ENCODE results near the gene EPHA7.

The EPHA7 gene

DNA sequence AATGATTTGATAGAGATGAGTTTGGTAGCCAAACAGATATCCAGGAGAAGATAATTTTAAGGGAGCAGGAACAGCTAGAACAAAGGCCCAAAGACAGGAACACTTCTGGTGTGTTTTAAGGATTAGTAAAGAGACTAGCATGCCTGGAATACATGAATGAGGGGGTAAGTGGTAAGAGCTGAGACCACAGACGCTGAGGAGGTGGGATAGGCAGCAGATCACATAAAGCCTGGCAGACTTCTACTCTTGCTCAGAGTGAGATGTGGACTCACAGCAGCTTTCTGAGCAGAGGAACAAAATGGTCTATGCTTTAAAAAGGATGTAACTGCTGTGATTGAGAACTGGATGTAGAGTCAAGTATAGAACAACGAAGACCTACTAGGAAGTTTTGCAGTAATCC, 100.1 kb downstream of the EPHA7 start:
- no peak for DNase-seq

DNA sequence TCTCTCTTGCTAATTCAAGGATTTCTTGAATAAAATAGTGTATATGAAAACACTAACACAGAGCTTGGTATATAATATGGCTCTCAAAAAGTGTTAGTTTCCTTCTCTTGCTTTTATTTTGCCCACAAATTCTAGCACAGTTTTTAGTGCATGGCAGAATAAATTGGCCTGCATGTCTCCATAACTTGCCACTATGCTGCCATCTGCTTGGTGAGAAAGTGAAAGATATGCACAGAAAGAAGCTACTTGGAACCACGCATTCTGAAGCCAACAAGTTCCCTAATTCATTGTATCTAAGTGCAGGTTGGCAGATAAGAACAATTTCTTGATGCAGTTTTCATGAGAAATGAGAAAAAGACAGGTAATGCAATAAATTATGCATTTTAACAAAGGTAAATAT, 101.2 kb downstream of the EPHA7 start:
- DNase-seq: no peak

GRCh38 chr6:93317592-93317991, 101.8 kb downstream of the EPHA7 start:
- peak; percentile 55 for DNase-seq

DNA sequence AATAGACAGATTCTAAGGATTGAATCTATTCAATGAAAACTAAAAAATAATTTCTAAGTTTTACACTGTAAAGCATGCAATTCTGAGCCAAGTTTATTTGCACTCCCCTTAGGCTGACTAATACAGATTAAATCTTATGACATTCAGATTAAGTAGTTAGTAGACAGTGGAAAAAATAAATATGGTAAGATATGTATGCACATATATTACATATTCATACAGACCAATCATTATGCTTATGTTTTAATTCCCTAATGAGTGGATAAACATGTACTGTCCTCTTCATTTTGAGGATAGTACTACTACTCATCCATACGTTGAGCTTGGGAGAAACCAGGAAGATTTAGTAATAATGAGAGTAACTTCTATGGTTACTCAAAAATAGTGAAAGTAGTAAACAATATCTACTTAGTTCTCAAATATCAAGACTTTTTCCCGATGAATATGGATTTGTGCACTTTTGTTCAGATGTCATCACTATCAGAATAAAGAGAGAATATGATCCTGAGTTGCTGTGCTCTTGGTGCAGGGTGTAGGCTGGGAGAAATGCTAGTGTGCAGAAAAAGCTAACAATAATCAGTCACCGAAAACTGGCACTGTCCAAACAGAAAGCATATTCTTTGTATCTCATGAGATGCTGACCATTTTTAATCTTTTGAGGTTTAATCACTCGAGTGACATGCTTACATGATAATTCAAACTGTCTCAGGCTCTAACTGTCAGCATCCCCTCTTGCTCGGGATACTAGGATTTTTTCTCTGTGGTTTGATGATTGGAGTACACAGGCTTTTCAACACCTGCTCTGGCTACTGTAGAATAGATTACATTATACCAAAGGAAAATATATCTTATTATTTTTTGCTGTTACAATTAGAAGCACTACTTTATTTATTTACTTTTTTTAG, 111.6 kb downstream of the EPHA7 start:
- no peak for DNase-seq

DNA sequence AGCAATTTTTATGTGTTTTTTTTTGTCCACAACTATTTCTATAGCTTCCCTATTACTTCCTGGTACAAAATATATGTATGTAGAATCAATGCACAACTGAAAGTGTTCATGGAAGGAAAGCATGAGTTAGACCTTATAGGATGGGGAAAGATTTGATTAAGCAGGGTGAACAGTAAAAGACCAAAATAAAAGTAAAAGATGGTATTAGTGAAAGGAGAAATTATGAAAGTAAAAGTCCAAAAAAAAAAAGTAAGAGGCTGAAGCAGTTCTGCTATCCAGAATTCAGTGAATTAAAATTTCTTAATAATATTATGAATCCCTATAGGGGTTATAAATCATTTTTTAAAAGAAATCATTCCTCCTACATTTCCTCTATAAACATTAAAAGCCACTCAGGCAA, 114.3 kb downstream of the EPHA7 start:
- no peak for DNase-seq

- no peak for DNase-seq
These were observed 114.9 kb downstream of the EPHA7 start for GRCh38 chr6:93304505-93304904.

DNA sequence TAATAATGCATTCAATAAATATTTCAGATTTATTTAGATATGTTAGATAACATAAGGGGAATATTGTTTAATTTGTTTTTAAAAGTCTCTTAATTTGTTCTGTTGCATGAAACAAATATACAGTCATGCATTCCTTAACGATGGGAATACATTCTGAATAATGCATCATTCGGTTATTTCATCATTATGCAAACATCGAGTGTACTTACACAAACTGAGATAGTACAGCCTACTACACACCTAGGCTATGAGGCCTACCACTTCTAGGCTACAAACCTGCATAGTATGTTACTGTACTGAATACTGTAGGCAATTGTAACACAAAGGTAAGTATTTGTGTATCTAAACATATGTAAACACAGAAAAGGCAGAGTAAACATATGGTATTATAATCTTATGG, 118.7 kb downstream of the EPHA7 start:
- no peak for DNase-seq

DNA sequence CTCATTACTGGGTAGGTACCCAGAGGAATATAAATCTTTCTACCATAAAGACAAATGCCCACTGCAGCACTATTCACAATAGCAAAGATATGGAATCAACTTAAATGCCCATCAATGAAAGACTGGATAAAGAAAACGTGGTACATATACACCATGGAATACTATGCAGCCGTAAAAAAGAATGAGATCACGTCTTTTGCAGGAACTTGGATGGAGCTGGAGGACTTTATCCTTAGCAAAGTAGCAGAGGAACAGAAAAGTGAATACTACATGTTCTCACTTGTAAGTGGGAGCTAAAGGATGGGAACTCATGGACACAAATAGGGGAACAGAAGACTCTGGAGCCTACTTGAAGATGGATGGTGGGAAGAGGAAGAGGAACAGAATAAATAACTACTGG, 119.7 kb downstream of the EPHA7 start:
- DNase-seq: no peak

DNA sequence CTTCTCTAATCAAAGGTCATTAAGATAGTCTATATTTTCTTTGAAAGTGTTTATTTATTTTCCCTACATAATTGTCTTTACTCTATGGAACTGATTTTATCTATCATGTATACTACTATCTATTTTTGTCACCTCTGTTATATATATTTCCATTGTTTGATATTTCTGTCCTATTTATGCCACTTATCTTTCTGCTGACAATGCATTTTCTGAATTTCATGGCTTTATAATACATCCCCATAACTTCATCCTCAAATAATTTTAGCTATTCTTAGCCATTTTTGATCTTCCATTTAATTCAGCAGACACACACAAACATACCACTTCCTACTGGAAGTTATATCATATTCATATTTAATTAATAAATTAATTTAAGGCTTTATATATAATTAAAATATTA, 123.7 kb downstream of the EPHA7 start:
- DNase-seq: no peak

GRCh38 chr6:93294879-93295278, 124.5 kb downstream of the EPHA7 start:
- no peak for DNase-seq

GRCh38 chr6:93293872-93294271, 125.5 kb downstream of the EPHA7 start:
- no peak for DNase-seq

DNA sequence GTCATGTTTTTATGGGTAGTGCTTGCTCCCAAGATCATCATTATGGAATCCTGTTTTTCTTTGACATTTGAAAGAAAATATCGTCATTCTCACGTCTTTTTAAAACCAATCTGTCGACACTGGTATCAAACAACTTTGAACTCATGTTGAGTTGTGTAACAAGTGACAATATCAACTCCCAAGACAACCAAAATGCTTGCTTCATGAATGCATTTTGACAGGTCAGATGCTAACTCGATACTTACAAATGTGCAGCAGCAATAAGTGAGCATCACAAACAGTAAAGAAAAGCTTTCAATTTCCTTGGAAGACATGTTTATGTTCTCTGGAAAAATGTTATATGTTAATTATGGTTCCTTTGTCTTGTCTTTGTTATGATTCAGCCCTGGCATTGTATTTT, 125.9 kb downstream of the EPHA7 start:
- DNase-seq: no peak

DNA sequence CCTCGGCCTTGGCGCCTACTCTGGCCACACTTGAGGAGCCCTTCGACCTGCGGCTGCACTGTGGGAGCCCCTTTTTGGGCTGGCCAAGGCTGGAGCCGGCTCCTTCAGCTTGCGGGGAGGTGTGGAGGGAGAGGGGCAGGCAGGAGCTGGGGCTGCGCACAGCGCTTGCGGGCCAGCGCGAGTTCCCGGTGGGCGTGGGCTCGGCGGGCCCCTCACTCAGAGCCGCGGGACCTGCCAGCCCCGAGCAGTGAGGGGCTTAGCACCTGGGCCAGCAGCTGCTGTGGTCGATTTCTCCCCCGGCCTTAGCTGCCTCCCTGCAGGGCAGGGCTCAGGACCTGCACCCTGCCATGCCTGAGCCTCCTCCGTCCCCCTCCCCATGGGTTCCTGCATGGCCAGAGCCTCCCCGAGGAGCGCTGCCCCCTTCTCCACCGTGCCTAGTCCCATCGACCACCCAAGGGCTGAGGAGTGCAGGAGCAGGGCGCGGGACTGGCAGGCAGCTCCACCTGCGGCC, 136.8 kb downstream of the EPHA7 start:
- DNase-seq: no peak

GRCh38 chr6:93278241-93278640, 141.1 kb downstream of the EPHA7 start:
- DNase-seq: no peak

DNA sequence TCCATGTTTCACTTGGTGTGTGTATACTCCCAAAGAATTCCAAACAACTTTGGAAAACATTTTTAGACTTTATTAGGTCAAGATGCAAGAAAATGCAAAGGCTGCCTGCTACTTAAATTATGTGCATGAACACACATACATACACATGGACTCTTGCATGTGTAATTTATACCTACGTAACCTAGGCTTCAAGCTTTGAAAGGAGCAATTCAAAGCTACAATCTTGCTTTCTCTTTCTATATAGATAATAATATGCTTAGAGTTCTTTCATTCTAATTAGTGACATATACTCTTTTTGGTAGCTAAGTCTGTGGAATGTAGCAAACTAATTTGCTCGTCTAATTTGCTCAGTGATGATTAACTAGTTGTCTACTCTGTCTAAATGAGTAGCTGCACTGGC, 146.5 kb downstream of the EPHA7 start:
- no peak for DNase-seq

DNA sequence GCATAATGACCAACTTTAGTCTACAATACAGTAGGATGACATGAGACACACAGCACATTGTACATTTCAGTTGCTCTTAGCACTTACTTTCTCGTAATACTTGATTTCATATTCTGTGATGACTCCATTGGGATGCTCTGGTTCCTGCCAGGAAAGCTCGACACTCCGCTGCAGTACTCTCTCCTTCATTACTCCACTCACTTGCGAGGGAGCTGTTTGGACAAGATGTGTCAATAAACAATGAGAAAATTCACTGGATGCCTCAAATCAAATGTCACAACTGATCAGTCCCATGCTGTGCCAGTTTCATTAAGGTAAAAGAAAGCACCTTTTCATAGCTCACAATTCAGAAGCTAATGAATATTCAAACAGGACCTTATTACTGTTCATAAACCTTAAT, 147.1 kb downstream of the EPHA7 start:
- no peak for DNase-seq

GRCh38 chr6:93266116-93266817, 153.1 kb downstream of the EPHA7 start:
- DNase-seq: no peak

DNA sequence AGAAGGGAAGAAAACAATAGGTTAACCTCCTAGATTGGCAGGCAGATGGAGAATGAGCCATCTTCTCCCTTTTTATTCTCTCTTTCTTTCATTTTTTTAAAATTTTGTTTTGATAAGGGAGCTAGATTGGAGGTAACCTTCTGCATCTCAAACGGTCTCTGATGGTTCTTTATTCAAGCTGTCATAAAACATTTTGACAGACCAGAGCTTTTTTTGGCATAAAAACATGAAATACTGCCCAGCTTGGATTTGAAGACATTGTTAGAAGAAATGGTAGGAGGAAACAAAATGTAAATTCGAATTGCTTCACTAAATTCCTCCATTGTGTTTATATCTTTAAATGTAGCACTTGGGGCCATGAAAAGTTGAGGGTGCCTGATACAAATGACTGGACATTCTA, 158.5 kb downstream of the EPHA7 start:
- no peak for DNase-seq

GRCh38 chr6:93259332-93259731, 160.0 kb downstream of the EPHA7 start:
- DNase-seq: no peak

DNA sequence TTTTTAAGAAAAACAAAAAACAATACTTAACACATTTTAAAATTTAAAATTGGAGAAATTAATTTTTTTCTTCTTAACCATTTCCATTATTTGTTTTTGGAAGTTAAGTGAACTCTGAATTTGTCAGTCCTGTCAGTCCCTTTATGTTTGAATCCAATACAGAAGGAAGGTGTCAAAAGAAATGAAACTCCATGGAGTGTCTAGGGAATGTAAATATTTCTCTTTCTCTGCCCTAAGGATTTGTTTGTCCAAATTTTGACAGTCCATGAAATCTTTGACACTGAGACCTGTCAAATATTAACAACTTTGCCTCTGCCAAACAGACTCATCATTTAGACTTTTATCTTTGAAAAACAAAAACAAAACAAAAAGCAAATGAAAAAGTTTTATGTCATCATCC, 166.4 kb downstream of the EPHA7 start:
- DNase-seq: no peak

DNA sequence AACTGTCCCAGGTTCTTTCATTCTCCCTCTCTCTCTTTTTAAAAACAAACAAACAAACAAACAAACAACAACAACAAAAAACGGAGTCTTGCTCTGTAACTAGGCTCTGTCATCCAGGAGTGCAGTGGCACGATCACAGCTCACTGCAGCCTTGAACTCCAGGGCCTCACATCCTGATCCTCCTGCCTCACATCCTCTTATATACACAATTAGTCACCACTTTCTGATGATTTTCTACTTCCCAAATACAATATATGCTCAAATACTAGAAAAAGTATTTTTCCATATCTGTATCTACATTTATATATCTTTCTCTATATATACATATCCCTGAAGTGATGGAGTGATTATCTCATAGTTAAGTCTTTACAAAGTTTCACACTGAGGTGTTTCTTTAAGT, 170.7 kb downstream of the EPHA7 start:
- no peak for DNase-seq

GRCh38 chr6:93243231-93243778, 176.1 kb downstream of the EPHA7 start:
- DNase-seq: no peak

DNA sequence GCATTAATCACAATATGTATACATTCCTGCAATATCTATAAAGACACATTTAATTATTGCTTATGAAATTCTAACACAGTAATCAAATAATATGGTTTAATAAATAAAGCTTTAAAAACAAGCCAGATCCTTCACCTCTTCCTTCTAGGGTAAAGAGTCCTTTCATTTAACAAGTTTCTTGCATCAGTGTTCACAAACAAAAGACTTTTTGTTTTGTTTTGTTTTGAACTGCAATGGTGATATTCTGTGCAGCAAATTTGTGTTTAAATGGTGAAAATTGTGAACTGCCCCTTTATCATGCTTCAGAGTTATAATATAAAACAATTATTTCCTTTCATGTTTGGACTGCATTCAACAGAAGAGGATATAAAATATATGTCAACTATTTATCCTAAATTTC, 177.3 kb downstream of the EPHA7 start:
- no peak for DNase-seq

- no peak for DNase-seq
These were observed 180.7 kb downstream of the EPHA7 start for GRCh38 chr6:93238632-93239031.
